CD4-positive, alpha-beta T cell treated with Interleukin-1 beta for 1 hour (primary cell): ENCODE data around the gene B4GALNT1.
"Not testable (repeated sequence)": the region's sequence is repeated elsewhere in the genome, so short reads cannot be mapped to it uniquely, and the experiment has no call there.

Experiments
- DNase-seq, 2 donors: peaks; one replicate each; pipeline ENCODE4 v3.0.0-alpha.2; 2020 to 2022

The B4GALNT1 gene

GRCh38 chr12:57636731-57637130 lies 3.7 kb upstream of the B4GALNT1 start:
- not testable (repeated sequence) for DNase-seq

- peak; percentile 13 to 14 for DNase-seq
Measured at GRCh38 chr12:57632073-57632957, 686 bp downstream of the B4GALNT1 start.

GRCh38 chr12:57631566-57632072 lies 1.4 kb downstream of the B4GALNT1 start:
- DNase-seq, result no peak

- no peak for DNase-seq
Measured at GRCh38 chr12:57630891-57631433, 2.0 kb downstream of the B4GALNT1 start.

- no peak for DNase-seq
Measured at GRCh38 chr12:57629897-57630471, 3.0 kb downstream of the B4GALNT1 start.

- no peak for DNase-seq
Measured at GRCh38 chr12:57628280-57629191, 4.5 kb downstream of the B4GALNT1 start.

GRCh38 chr12:57627501-57628279 lies 5.3 kb downstream of the B4GALNT1 start:
- no peak for DNase-seq

GRCh38 chr12:57626921-57627445 lies 6.0 kb downstream of the B4GALNT1 start:
- no peak for DNase-seq

- no peak for DNase-seq
Measured at GRCh38 chr12:57626111-57626920, 6.7 kb downstream of the B4GALNT1 start.

GRCh38 chr12:57625261-57626032 lies 7.6 kb downstream of the B4GALNT1 start:
- no peak for DNase-seq

GRCh38 chr12:57624441-57625220 lies 8.4 kb downstream of the B4GALNT1 start:
- no peak for DNase-seq

GRCh38 chr12:57623811-57624390 lies 9.1 kb downstream of the B4GALNT1 start:
- no peak for DNase-seq

- no peak for DNase-seq
Measured at GRCh38 chr12:57623385-57623784, 9.6 kb downstream of the B4GALNT1 start.

GRCh38 chr12:57622293-57623245 lies 10.4 kb downstream of the B4GALNT1 start:
- no peak for DNase-seq

GRCh38 chr12:57621497-57622292 lies 11.3 kb downstream of the B4GALNT1 start:
- peak; percentile 56 to 60 for DNase-seq

- DNase-seq, result peak in 1 of 2 donors; percentile 15
Measured at GRCh38 chr12:57620936-57621496, 12.0 kb downstream of the B4GALNT1 start.
